K562 (cell line): ENCODE measurements around the gene WBP1.

Experiments used
- EZH2 ChIP-seq: IDR thresholded peaks from 2 replicates; pipeline ENCODE4 v1.6.1; 2012; ENCODE audit warnings: low read depth, mild to moderate bottlenecking, inconsistent platforms, low read length, borderline replicate concordance
- FOS ChIP-seq: IDR thresholded peaks from 3 replicates; pipeline ENCODE4 v1.6.1; 2011; ENCODE audit not compliant: insufficient read length; ENCODE audit errors: extremely low read depth
- KLF1 ChIP-seq: fragments of 450-650 bp; IDR thresholded peaks from 2 replicates; pipeline ENCODE4 v1.6.1; 2016; ENCODE audit warnings: missing genetic modification characterization, missing compliant biosample characterization
- MTA2 ChIP-seq: fragments of 450-650 bp; IDR thresholded peaks from 2 replicates; pipeline ENCODE4 v1.6.1; 2016; ENCODE audit warnings: low read depth
- POLR2A ChIP-seq: fragments of 450-650 bp; conservative IDR thresholded peaks from 2 replicates; pipeline ENCODE4 v1.6.1; 2016
- REST ChIP-seq, 2 experiments: fragments of 450-650 bp; formaldehyde crosslinking in 1 of 2; IDR thresholded peaks; 2 replicates each; pipeline versions ENCODE4 v1.4.0 to v1.6.1; 2014 to 2020; ENCODE audit warnings: mild to moderate bottlenecking in 2 of 2, borderline replicate concordance in 1 of 2, low read depth in 1 of 2

GRCh38 chr2:74417197-74417596 is 41.0 kb upstream of the WBP1 start:
- TF ChIP-seq FOS (no peak), EZH2 (no peak), POLR2A (no peak), MTA2 (no peak), REST (IDR thresholded peaks at IDR 0.05; ENCODE audit: borderline replicate concordance) (no peak), REST (CRISPR knock-in tag; IDR thresholded peaks at IDR 0.05; ENCODE audit: low read depth) (no peak), KLF1 (tag) (no peak)
